Renal pelvis (tissue), 4 donors: ENCODE results near the gene C11orf54. TPM values are rescaled to one million over a fixed set of nuclear protein-coding genes. Genes with fewer than 3 reads are reported as not detected.

Source experiments
- DNase-seq: peaks from one replicate; pipeline ENCODE4 v3.0.0-alpha.2; 2013
- polyA plus RNA-seq, 3 donors: library from polyadenylated mRNA; unstranded; fragments of 120-200 nt; gene quantifications; one replicate each; pipeline ENCODE4 v1.2.1, GENCODE V29; 2013; ENCODE audit not compliant: insufficient read length in 3 of 3

C11orf54 gene
- polyA plus RNA-seq, 3 donors, result 149 to 241 (median 217) TPM

- no peak for DNase-seq
Measured at GRCh38 chr11:93813974-93814373, 72.5 kb downstream of the C11orf54 start.

Other genes with a start within 250 kb of the C11orf54 start
- gene SMCO4, start 198.3 kb upstream of the C11orf54 start, polyA plus RNA-seq, result 10 to 100 TPM; 14.1 to 17.4 (median 16.3) TPM
- gene CEP295, start 80.0 kb upstream of the C11orf54 start, polyA plus RNA-seq, result 10 to 100 TPM; 20.4 to 22.6 (median 20.6) TPM
- gene TAF1D, start 177 bp upstream of the C11orf54 start, polyA plus RNA-seq, result 100 to 1,000 TPM in 2 of 3 donors, 10 to 100 TPM in 1; 99.7 to 161 (median 151) TPM
- gene MED17, start 42.6 kb downstream of the C11orf54 start, polyA plus RNA-seq, result 10 to 100 TPM; 37.8 to 46.4 (median 44.6) TPM
- 1 to 10 TPM; 1.4 to 2.4 (median 1.7) TPM for gene VSTM5, start 108.9 kb downstream of the C11orf54 start, polyA plus RNA-seq